Astrocyte (in vitro differentiated cells and primary cell): ENCODE measurements around the gene ANKH.

Experiments used
- EZH2 ChIP-seq: IDR thresholded peaks from 2 replicates; pipeline ENCODE4 v1.6.1; 2012; ENCODE audit warnings: mild to moderate bottlenecking, low read length, inconsistent platforms; ENCODE audit not compliant: insufficient read depth
- TF ChIP-seq, protein P1 (sequence below): IDR thresholded peaks from 2 replicates; pipeline ENCODE4 v1.5.1; 2011; ENCODE audit warnings: low read depth, mild to moderate bottlenecking, inconsistent platforms, low read length, moderate library complexity; ENCODE audit not compliant: insufficient read depth

DNA sequence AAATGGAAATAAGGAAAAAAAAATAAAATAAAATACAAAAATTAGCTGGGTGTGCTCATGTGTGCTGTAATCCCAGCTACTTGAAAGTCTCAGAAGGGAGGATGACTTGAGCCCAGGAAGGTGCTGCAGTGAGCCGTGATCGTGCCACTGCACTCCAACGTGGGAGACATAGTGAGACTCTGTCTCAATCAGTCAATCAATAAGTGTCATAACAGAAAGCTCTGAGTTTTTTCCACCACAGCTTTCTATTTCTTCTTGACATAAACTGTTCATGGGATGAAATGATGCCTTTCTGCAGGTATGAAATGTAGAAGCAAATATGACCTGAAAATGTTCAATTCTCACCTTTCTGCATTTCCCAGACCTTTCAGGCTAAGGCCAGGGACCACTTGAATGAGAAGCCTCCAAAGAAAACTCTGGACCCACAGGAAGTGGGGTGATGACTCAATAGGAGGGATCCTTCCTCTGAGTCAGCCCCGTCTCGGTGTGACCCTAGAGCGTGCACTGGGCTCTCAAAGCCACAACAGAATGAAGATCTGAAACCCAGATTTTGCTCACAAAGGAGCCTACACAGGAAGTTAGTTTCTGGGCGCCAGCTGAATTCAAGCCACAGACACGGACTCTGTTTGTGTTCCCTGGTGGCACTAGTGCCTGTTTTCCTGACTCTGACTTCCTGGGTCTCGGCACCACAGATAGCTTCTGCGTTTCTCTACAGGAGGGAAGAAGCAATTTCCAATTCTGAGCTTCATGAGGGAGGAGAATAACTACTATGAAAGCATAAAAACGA, 62.0 kb downstream of the ANKH start:
- no peak for TF ChIP-seq EZH2
- TF ChIP-seq, protein P1, sequence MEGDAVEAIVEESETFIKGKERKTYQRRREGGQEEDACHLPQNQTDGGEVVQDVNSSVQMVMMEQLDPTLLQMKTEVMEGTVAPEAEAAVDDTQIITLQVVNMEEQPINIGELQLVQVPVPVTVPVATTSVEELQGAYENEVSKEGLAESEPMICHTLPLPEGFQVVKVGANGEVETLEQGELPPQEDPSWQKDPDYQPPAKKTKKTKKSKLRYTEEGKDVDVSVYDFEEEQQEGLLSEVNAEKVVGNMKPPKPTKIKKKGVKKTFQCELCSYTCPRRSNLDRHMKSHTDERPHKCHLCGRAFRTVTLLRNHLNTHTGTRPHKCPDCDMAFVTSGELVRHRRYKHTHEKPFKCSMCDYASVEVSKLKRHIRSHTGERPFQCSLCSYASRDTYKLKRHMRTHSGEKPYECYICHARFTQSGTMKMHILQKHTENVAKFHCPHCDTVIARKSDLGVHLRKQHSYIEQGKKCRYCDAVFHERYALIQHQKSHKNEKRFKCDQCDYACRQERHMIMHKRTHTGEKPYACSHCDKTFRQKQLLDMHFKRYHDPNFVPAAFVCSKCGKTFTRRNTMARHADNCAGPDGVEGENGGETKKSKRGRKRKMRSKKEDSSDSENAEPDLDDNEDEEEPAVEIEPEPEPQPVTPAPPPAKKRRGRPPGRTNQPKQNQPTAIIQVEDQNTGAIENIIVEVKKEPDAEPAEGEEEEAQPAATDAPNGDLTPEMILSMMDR = no peak
